Measurements from ENCODE around the gene C1S.

Gene C1S

DNA sequence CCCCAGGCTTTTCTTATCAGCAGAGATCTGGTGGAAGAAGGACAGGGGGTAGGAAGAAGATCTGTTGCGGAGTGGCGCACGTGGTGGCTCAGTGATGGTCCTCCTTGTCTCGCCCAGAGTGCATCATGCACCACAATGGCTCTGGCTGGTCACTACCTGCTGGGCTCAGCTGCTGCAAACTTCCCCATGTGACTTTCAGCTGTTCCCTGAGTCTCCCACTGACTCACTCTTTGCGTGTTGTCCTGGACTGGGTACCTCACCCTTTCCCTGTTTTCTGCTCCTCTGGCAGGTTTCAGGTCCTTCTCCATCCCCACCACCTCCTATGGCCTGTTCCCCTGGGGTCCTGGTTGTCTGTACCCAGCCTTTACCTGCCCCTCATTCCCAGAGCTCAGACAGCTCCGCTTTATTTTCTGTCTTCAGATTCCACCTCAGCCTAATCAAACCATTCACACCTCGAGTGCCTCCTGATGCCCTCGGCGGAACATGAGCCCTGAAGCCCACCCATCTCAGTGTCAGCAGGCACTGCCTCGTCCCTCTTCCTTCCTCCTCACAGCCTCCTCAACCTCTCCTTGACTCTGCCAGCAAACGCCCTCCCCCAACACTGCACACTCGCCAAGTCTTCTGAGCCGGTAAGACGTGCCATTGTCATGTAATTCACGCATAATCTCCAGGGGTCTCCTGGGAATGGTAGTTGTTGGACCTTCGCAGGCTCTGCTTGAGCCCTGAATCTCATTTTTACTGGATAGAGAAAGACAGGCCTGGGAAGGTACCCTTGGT lies 29.9 kb downstream of the C1S start:
- DNase-seq (ENCODE audit: low spot score): no peak
- TF ChIP-seq, protein P1, sequence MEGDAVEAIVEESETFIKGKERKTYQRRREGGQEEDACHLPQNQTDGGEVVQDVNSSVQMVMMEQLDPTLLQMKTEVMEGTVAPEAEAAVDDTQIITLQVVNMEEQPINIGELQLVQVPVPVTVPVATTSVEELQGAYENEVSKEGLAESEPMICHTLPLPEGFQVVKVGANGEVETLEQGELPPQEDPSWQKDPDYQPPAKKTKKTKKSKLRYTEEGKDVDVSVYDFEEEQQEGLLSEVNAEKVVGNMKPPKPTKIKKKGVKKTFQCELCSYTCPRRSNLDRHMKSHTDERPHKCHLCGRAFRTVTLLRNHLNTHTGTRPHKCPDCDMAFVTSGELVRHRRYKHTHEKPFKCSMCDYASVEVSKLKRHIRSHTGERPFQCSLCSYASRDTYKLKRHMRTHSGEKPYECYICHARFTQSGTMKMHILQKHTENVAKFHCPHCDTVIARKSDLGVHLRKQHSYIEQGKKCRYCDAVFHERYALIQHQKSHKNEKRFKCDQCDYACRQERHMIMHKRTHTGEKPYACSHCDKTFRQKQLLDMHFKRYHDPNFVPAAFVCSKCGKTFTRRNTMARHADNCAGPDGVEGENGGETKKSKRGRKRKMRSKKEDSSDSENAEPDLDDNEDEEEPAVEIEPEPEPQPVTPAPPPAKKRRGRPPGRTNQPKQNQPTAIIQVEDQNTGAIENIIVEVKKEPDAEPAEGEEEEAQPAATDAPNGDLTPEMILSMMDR (IDR thresholded peaks at IDR 0.05): no peak
- Histone ChIP-seq H3K4me3 (peak overlapping the region; percentile 79), H3K27ac (peak overlapping the region; percentile 86 to 94)

DNA sequence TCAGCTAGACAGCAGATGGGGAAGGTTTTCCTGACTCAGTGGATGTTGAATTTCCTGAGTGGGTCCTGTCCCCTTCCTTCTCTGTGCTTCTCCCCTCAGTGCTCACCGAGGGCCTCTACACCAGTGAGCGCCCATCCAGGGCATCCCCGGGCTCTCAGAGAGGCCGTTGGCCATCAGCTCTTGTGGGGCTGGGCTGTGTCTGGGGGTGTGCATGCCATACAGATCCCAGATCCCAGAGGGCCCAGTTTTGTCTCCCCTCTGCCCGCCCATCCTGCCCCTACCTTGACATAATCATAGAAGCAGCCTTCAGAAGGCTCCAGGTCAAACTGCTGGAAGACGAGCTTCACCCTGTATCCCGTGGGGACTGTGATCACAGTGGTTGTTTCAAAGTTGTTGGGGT lies 30.7 kb downstream of the C1S start:
- H3K27ac ChIP-seq: peak overlapping the region; percentile 86 to 94
- peak; percentile 66 for DNase-seq (ENCODE audit: low spot score)
- TF ChIP-seq, protein P1 (IDR thresholded peaks at IDR 0.05): no peak
- peak overlapping the region; percentile 79 for H3K4me3 ChIP-seq

DNA sequence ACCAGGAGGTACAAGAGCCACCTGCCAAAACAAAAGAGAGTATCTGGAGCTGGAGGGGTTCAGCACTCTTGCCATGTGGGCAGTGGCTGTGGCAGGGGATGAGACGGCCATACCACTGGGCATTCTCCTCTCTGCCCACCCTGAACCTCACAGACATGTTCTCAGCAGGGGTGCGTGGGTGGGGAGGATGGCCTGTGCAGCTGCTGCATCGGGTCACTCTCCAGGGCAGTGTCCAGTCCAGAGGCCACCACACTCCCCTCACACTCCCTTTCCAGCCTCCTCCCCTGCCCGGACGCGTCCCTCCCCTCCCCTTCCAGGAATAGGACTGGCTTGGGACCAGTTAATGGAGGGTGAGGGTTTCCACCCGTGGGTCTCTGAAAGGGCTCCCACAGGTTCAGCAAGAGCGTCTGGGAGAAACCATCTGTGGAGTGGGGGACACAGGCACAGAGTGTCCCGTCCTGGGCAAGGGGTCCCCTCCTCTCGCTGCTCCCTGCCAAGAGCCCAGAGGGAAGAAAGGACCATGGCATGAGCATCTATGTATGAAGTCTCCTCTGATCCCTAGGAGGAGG lies 31.2 kb downstream of the C1S start:
- H3K27ac ChIP-seq: peak overlapping the region; percentile 86 to 94
- peak; percentile 85 for DNase-seq (ENCODE audit: low spot score)

DNA sequence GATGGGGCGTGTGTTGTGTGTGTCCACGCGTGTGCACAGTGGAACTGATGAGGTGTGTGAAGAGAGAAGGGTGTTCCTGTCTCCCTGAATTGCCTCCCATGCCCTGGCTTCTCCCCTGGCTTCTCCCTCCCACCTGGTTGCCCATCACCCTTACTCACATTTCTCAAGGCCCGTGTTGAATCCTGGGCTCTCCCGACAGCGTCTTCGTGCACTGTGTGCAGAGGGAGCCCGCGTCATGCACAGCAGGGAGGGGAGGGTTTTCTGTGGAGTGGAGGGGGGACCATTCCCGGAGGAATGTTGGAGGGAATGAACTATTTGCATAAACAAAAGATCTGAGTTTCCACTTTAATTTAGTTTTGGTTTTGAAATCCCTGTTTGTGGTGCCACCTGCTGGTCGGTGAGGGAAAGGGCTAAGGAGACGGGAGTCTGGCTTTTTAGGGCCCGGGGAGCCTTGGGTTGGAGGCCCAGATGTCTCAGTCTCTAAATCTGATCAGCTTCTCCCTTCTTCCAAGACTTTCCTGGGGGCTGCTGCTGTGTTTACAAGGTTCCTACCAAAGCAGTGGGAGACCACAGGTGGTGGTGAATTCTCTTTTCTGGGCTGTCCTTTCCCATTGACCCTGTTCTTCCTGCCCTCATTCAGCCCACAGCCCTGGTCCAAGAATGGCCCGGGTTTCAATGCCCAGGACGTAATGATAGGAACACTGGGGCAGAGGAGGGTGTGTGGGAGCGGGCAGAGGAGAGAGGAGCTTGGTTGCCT lies 31.9 kb downstream of the C1S start, which contains the start of gene C1R:
C1R (minus strand) TSS at position 217 of the 757 bp plus-strand sequence; CDS start at position 160, 57 bp downstream.
- H3K27ac ChIP-seq: peak within 1 kb of the TSS; percentile 86 to 94
- TF ChIP-seq, protein P1 (IDR thresholded peaks at IDR 0.05): peak; percentile 85
- peak; percentile 91 for DNase-seq (ENCODE audit: low spot score)

More for the DNA sequence above, 31.2 kb downstream of the C1S start:
- TF ChIP-seq, protein P1 (IDR thresholded peaks at IDR 0.05): no peak
- peak overlapping the region; percentile 79 for H3K4me3 ChIP-seq

DNA sequence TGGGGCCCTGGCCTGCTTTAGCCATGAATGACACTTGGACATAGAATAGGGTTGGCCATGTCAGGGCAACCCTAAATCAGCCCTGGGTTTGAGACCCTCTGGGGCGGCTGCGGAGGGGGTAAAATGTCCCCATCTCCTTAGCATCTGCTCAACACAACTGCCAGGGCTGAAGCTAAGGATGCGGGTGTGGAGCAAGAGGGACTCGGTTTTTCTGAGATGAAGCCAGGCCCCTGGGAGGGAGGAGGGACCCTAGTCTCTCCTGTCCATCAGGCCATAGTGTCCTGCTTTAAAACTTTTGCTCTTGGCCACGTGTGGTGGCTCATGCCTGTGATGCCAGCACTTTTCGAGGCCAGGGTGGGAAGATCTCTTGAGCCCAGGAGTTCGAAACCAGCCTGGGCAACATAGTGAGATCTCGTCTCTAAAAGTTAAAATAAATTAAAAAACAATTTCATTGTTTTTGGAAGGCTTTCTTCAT lies 32.5 kb downstream of the C1S start:
- H3K4me3 ChIP-seq: peak overlapping the region; percentile 79
- TF ChIP-seq, protein P1 (IDR thresholded peaks at IDR 0.05): no peak
- peak overlapping the region; percentile 86 to 94 for H3K27ac ChIP-seq

More for the DNA sequence above, 31.9 kb downstream of the C1S start, which contains the start of gene C1R:
- peak within 1 kb of the TSS; percentile 79 for H3K4me3 ChIP-seq

DNA sequence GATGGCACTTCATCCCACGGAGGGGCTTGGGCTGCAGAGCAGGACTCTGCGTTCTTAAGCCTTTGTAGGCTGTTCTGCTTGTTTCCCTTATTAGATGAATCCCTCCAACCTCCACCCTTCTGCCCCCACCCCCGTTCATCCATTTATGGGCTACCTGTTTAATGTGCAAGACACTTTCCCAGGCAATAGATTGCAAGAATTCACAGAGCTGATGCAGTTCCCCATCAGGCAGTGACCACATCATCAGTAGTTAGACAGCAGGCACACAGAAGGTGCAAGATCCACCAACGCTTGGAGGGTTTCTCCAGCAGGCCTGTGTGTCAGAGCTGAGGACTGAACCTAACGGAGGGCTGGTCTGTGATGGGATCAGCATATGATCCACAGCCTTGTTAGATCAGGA lies 33.0 kb downstream of the C1S start:
- H3K27ac ChIP-seq: peak overlapping the region in 1 of 2 donors; percentile 33

More for the DNA sequence above, 32.5 kb downstream of the C1S start:
- no peak for DNase-seq (ENCODE audit: low spot score)

More for the DNA sequence above, 33.0 kb downstream of the C1S start:
- TF ChIP-seq, protein P1 (IDR thresholded peaks at IDR 0.05): no peak
- DNase-seq (ENCODE audit: low spot score): no peak
- H3K4me3 ChIP-seq: no peak overlapping the region
